ENCODE results near the gene TMPRSS4. TPM values are rescaled to one million over a fixed set of nuclear protein-coding genes. Genes with fewer than 3 reads are reported as not detected.

Gene TMPRSS4
- total and polyA plus RNA-seq, 2 of the 13 experiments (the other 11 are each of a cell fraction or from before 2014, with no cell fraction given): 0.32 TPM; not detected in 1

DNA sequence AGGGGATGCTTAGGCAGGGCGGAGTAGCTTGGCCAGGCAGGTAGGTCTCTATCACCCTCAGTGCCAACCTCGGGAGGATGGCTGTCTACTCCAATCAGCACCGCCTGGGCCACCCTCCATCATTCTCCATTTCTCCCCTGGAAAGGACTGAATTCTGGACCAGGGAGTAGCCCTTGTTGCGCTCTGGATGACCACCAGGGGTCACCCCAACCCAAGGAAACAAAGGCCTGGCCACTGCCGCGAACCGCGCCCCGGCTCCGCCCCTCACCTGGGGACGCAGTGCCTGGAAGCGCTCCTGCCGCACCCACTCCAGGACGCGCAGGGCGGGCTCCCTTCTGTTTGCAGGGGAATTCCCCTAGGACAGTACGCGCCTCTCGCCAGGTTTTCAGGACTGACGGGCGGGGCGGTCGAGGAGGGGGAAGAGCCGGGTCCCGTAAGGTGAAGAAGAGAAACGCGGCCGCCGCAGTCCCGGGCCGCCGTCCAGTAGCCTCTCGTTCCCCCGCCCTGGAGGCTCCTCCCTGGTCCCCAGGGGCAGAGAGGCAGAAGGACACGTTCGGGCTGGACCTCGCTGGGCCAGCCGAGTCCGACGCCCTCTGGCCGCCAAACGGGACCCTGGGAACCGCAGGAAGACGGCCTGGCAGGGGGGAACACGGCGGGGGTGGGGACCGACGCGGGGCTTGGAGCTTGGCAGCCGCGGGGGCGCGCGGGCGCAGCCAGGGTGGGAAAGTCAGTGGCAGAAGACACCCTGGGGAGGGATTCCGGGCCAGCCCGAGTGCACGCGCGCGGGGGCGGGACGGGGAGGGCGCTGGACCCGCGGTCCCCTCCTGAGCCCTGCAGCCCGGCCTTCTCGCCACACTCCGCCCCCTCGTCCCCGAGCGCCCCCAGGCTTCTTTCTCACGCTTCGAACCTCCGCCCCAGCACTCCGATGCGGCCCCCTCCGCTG is 68.7 kb downstream of the TMPRSS4 start (continued):
- no peak for TF ChIP-seq FOSL1 (CRISPR knock-in tag; IDR thresholded peaks at IDR 0.05; ENCODE audit: borderline replicate concordance)
- TF ChIP-seq ZNF704 (CRISPR knock-in tag; IDR thresholded peaks at IDR 0.05; ENCODE audit: borderline replicate concordance): no peak
- no peak for TF ChIP-seq ZFP82 (CRISPR knock-in tag; IDR thresholded peaks at IDR 0.05; ENCODE audit: borderline replicate concordance)
- peak; percentile 49; the same call in 1 of the 2 replicates for TF ChIP-seq FOXC1 (CRISPR knock-in tag; IDR thresholded peaks at IDR 0.05; ENCODE audit: borderline replicate concordance)
- TF ChIP-seq TOPORS (CRISPR knock-in tag; IDR thresholded peaks at IDR 0.05): no peak
- no peak for TF ChIP-seq PCBP1 (IDR thresholded peaks at IDR 0.05; ENCODE audit: borderline replicate concordance, low read depth, low read length)
- TF ChIP-seq, protein P1, sequence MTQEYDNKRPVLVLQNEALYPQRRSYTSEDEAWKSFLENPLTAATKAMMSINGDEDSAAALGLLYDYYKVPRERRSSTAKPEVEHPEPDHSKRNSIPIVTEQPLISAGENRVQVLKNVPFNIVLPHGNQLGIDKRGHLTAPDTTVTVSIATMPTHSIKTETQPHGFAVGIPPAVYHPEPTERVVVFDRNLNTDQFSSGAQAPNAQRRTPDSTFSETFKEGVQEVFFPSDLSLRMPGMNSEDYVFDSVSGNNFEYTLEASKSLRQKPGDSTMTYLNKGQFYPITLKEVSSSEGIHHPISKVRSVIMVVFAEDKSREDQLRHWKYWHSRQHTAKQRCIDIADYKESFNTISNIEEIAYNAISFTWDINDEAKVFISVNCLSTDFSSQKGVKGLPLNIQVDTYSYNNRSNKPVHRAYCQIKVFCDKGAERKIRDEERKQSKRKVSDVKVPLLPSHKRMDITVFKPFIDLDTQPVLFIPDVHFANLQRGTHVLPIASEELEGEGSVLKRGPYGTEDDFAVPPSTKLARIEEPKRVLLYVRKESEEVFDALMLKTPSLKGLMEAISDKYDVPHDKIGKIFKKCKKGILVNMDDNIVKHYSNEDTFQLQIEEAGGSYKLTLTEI (CRISPR knock-in tag; conservative IDR thresholded peaks at IDR 0.05): no peak
- TF ChIP-seq, protein P2, sequence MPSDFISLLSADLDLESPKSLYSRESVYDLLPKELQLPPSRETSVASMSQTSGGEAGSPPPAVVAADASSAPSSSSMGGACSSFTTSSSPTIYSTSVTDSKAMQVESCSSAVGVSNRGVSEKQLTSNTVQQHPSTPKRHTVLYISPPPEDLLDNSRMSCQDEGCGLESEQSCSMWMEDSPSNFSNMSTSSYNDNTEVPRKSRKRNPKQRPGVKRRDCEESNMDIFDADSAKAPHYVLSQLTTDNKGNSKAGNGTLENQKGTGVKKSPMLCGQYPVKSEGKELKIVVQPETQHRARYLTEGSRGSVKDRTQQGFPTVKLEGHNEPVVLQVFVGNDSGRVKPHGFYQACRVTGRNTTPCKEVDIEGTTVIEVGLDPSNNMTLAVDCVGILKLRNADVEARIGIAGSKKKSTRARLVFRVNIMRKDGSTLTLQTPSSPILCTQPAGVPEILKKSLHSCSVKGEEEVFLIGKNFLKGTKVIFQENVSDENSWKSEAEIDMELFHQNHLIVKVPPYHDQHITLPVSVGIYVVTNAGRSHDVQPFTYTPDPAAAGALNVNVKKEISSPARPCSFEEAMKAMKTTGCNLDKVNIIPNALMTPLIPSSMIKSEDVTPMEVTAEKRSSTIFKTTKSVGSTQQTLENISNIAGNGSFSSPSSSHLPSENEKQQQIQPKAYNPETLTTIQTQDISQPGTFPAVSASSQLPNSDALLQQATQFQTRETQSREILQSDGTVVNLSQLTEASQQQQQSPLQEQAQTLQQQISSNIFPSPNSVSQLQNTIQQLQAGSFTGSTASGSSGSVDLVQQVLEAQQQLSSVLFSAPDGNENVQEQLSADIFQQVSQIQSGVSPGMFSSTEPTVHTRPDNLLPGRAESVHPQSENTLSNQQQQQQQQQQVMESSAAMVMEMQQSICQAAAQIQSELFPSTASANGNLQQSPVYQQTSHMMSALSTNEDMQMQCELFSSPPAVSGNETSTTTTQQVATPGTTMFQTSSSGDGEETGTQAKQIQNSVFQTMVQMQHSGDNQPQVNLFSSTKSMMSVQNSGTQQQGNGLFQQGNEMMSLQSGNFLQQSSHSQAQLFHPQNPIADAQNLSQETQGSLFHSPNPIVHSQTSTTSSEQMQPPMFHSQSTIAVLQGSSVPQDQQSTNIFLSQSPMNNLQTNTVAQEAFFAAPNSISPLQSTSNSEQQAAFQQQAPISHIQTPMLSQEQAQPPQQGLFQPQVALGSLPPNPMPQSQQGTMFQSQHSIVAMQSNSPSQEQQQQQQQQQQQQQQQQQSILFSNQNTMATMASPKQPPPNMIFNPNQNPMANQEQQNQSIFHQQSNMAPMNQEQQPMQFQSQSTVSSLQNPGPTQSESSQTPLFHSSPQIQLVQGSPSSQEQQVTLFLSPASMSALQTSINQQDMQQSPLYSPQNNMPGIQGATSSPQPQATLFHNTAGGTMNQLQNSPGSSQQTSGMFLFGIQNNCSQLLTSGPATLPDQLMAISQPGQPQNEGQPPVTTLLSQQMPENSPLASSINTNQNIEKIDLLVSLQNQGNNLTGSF (CRISPR knock-in tag; IDR thresholded peaks at IDR 0.05): no peak
- peak; percentile 39; the same call in 1 of the 2 replicates for TF ChIP-seq THRA (CRISPR knock-in tag; IDR thresholded peaks at IDR 0.05; ENCODE audit: borderline replicate concordance)

Measured in HepG2 (cell line).